Fibroblast of villous mesenchyme (primary cell): ENCODE results near the gene GRM4. TPM values are rescaled to one million over a fixed set of nuclear protein-coding genes. Genes with fewer than 3 reads are reported as not detected.

Source experiments
- DNase-seq: peaks from one replicate; pipeline ENCODE4 v3.0.0-alpha.2; 2010; ENCODE audit warnings: low read depth
- H3K4me3 ChIP-seq: 2 replicates; pipeline ENCODE4 v1.5.1; 2011; ENCODE audit warnings: low read depth, mild to moderate bottlenecking, low read length
- total RNA-seq: library from RNA; depleted of rRNA; stranded (reverse); fragments of >200 nt; gene quantifications from 2 replicates; pipeline ENCODE4 v1.2.3, GENCODE V29; 2012
- TF ChIP-seq, protein P1 (sequence below): IDR thresholded peaks from 2 replicates; pipeline ENCODE4 v1.5.1; 2012; ENCODE audit warnings: low read depth, mild to moderate bottlenecking, low read length; ENCODE audit not compliant: insufficient read depth

The GRM4 gene
- total RNA-seq, 1 donor: under 0.01 TPM

DNA sequence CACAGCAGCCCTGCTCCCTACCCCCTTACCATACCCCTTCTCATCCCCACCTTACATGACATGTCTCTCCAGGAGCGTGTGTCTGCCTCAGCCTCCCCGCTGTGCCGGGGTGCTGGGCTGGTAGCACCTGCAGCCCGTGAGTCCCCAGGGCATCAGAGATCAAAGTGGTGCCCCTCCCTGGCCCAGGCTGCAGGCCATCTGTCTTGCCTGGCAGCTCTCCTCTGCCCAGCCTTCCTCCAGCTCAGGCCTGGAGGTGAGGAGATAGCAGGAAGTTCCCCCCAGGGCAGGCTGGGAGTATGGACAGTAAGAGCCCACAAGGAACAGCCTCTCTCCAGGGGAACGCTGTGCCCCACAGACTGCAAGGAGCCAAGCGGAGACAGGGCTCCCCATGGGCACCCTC lies 35.3 kb downstream of the GRM4 start:
- TF ChIP-seq, protein P1, sequence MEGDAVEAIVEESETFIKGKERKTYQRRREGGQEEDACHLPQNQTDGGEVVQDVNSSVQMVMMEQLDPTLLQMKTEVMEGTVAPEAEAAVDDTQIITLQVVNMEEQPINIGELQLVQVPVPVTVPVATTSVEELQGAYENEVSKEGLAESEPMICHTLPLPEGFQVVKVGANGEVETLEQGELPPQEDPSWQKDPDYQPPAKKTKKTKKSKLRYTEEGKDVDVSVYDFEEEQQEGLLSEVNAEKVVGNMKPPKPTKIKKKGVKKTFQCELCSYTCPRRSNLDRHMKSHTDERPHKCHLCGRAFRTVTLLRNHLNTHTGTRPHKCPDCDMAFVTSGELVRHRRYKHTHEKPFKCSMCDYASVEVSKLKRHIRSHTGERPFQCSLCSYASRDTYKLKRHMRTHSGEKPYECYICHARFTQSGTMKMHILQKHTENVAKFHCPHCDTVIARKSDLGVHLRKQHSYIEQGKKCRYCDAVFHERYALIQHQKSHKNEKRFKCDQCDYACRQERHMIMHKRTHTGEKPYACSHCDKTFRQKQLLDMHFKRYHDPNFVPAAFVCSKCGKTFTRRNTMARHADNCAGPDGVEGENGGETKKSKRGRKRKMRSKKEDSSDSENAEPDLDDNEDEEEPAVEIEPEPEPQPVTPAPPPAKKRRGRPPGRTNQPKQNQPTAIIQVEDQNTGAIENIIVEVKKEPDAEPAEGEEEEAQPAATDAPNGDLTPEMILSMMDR: no peak
- no peak overlapping the region for H3K4me3 ChIP-seq
- no peak for DNase-seq

DNA sequence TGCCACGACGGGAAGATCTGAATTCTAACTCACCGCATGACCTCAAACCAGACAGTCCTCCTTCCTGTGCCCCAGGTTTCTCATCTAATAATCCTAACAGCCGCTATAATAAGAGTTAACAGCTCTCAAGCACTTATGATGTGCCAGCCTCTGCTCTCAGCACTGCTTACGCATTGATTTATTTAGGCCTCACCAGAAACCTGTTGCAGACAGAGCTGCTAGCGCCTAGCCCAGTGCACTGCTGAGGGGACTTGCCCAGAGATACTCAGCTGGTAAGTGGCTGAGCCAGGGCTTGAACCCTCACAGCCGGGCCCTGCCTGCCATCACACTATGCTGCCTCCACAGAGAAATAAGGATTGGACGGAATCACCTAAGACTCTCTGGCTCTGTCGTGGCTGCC lies 37.7 kb downstream of the GRM4 start:
- TF ChIP-seq, protein P1: no peak
- H3K4me3 ChIP-seq: no peak overlapping the region
- DNase-seq: no peak

DNA sequence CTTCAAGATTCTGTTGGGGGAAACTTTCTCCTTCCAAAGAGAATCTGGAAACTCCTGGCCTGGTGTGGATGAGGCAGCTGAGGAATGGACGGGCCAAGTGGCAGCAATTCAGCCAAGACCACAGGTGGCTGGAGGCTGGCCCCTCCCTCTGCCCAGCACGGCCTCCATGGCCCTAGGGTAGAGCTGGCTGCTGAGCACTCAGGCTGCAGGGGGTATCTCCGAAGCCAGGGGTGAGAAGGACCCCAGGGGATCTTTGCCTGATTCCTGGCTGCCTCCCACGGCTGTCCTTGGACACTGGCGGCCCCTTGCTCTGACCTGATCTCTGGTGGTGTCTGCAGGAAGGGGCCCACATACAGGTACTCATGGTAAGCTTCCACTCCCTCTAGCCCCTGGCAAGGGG lies 39.0 kb downstream of the GRM4 start:
- DNase-seq: no peak
- TF ChIP-seq, protein P1: no peak
- H3K4me3 ChIP-seq: no peak overlapping the region

DNA sequence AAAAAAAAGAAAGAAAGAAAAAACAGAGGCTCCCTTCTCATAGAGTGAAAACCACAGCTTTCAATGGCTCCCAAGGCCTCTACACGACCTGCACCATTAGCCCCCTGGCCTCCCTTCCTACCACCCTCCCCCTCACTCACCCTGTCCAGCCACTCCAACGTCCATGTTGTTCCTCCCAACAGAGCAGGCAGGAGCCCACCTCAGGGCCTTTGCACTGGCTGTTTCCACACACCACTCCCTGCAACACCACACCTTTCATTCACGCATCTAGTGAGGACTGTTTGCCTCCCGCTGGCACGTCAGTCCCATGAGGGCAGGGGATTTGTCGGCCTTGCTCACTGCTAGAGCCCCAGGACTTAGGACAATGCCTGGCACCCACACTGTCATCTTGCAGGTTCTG lies 39.5 kb downstream of the GRM4 start:
- no peak overlapping the region for H3K4me3 ChIP-seq
- TF ChIP-seq, protein P1: no peak
- DNase-seq: no peak

DNA sequence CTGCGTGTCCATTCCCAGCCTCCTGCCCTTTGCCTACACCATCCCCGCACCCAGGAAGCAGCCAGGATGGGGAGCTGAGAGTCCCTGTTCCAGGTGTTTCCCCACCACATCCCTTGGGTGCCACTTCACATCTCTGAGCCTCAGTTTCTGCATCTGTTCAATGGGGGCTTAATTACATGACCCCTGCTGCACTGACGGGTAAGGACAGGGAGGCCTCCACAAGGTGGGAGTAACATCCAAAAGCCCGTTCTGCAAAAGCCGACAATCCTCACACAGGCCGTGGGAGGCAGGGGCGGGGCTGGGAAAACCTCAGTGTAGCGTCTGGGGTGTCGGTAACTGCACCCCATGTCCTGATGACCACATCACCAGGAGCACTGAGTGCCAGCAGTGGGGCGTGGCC lies 41.3 kb downstream of the GRM4 start:
- DNase-seq: no peak
- H3K4me3 ChIP-seq: no peak overlapping the region
- TF ChIP-seq, protein P1: no peak

DNA sequence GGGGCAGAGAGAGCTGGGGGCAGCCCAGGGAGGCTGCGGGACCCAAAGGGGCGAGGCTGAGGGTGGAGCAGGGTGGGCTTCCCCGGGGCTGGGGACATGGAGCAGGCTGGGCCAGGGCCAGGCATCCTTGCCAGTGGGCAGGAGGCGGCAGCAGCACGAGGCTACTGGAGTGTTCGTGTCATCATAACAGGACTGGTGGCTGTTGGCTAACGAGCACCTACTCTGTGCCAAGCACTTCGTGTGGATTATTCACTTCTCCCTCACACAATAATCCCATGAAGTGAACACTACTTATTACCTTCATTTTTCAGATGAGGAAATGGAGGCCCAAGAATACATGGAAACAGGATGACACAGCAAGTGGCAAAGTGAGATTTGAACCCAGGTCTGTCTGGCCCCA lies 41.7 kb downstream of the GRM4 start:
- H3K4me3 ChIP-seq: no peak overlapping the region
- TF ChIP-seq, protein P1: no peak
- DNase-seq: no peak

DNA sequence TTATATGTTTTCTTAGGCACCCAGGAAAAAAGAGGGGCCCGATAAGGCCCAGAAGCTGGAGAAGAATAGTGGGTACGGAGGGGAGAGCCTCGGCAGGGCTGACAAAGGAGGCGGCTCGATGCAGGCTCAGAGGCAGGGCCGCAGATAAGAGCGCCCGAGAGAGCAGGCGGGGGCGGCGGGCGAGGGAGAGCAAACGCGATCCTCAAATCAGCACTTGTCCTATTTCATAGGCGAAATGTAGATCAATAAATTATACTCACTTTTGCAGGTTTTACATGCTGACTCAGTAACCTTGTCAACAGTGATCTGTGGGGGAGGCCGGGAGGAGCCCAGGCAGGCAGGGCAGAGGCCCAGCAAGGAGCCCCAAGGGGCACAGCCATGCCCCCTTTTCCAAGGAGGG lies 42.6 kb downstream of the GRM4 start:
- DNase-seq: no peak
- TF ChIP-seq, protein P1: no peak
- no peak overlapping the region for H3K4me3 ChIP-seq
